ENCODE data around the gene RGS7. TPM values are rescaled to one million over a fixed set of nuclear protein-coding genes. Genes with fewer than 3 reads are reported as not detected.
A peak's percentile ranks its signal among the peaks of the same experiment; 100 is the strongest.

The RGS7 gene
- total RNA-seq, 1 donor from 2014 or later: not detected

DNA sequence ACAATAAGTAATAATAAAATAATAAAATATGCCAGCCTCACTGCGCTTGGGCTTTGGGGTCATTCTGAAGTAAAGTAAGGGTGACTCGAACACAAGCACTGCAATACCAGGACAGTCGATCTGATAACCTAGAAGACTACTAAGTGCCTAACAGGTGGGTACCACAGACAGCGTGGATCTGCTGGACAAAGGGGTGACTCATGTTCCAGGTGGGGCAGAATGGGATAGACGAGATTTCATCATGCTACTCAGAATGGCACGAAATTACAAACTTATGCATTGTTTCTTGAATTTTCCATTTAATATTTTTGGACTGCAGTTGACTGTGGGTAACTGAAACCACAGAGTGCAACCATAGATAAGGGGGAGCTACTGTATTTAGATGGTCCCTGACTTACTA, 523.9 kb downstream of the RGS7 start:
- no peak for DNase-seq (ENCODE audit: low spot score)

DNA sequence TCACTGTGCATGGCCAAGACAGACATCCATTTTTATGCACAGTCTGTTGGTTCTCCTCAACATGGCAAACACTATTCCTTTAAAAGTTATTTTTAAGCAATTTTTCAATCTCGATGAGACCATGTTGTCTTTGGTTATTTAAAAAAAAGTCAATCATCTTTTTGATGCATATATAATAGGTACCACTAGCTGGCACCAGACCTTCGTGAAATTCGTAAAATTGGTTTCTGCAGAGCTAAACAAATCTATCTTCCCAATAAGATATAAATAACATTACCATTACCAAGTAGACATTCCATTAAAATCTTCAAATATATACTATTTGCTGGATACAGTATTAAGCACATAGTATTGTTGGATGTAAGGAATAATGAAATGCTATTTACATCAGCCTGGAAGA, 525.1 kb downstream of the RGS7 start:
- no peak for DNase-seq (ENCODE audit: low spot score)

- peak; percentile 8 for DNase-seq (ENCODE audit: low spot score)
Observed at GRCh38 chr1:240831191-240831631, 525.8 kb downstream of the RGS7 start.

DNA sequence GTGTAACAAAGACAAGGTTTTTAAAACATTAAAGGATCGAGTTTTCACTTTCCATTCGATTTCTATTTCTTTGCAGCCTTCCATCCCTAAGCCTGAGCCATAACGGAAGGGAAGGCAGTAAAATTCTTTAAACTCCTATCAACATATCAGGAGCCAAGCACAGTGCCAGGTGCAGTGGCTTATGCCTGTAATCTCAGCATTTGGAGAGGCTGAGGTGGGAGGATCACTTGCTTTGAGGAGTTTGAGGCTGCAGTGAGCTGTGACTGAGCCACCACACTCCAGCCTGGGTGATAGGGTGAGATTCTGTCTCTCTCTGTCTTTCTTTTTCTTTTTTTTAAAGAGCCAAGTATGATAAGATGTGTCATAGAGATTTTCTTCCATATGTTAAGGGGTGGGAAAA, 527.5 kb downstream of the RGS7 start:
- DNase-seq (ENCODE audit: low spot score): no peak

DNA sequence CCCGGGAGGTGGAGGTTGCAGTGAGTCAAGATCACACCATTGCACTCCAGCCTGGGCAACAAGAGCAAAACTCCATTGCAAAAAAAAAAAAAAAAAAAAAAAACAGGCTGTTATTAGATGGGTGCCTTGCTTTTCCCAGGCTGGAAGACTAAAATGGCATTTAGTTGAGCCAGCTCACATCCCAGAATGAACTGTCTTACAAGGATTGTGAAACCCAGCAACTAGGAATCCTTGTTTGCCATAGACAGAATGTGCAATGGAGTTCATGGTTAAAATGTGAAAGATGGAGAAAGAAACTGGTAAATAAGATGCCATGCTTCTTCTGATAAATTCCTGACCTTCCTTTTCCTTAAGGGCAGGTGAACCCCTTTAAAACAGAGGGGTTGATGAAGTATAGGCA, 529.2 kb downstream of the RGS7 start:
- no peak for DNase-seq (ENCODE audit: low spot score)

DNA sequence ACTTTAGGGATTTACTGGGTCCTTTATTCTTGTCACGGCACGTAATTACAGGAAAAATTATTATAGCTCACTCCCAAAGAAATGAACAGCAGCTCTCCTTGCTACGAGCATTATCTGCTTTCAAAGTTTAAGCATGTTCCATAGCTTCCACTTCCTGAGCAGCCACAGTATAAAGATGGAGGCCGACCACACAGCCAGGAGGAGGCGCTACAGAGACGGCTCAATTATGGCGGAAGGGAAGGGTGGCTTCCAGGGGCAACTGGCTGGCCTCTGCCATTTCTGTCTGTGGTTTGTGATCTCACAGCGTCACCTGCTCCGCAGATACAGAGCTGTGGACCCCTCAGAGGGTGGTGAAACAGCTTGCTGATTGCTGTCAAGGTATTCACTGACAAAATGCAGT, 532.8 kb downstream of the RGS7 start:
- DNase-seq (ENCODE audit: low spot score): no peak

DNA sequence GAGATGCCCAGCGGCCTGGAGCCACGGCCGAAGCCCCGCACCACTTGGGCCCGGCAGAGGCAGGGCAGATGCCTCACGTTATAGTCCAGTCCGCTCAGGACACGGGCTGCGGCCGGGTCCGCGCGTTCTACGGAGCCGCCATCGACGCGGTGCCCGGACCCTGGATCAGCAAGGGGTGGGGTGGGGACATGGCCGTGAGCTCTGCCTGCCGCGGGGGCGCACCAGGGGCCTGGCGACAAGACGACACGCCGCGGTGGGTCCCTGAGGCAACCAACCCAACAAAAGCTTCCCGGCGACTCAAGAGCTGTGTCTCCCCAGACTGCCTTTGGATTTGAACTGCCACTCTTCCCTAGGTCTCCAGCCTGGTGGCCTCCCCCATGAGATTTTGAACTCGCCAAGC, 533.6 kb downstream of the RGS7 start:
- no peak for DNase-seq (ENCODE audit: low spot score)

DNA sequence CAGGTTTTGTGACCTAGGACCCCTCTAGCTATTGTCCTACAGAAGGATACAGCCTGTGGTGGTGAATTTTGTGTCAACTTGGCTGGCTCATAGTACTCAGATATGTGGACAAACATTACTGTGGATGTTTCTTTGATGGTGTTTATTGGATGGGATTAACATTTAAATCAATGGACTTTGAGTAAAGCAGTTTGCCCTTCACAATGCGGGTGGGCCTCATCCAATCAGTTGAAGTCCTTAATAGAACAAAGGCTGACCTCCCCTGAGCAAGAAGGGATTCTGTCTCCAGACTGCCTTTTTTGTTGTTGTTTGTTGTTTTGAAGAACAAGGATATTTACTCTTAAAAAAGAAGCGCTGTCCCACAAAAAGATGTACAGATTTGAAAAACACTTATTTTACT, 535.1 kb downstream of the RGS7 start:
- DNase-seq (ENCODE audit: low spot score): no peak

DNA sequence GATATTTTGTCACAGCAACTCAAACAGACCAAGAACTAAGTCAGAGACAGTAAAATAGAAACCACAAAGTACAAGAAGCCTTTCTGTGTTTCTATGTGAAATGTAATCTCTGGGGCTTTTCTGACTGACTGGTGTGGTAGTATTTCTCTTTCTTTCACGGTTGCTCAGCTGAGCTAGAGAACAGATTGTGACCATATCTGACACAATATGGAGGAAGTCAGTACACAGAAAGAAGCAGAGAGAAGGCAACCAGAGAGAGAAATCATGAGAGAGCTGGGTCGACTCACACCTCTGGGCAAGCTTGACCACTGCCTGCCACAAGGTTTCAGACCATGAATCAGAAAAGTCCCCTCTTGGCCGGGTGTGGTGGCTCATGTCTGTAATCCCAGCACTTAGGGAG, 536.2 kb downstream of the RGS7 start:
- no peak for DNase-seq (ENCODE audit: low spot score)

- no peak for DNase-seq (ENCODE audit: low spot score)
Observed at GRCh38 chr1:240816472-240816871, 540.5 kb downstream of the RGS7 start.

DNA sequence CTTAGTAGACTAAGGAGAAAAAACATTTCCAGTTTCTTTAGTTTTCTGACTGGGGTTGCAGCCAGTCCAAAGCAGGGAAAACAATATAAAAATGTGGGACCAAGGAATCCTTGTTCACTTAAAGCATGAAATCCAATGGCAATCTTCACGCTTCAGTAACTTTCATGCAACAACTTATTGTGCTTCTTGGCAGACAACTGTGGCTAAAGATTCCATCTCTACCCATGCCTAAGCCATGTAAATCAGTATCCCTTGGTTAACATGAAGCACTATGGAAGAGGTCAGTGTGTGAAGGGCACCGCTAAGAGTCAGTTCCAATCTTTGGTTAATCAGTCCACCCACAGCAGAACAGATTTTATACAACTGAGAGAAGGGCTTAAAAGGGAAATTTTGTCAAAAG, 543.3 kb downstream of the RGS7 start:
- no peak for DNase-seq (ENCODE audit: low spot score)

DNA sequence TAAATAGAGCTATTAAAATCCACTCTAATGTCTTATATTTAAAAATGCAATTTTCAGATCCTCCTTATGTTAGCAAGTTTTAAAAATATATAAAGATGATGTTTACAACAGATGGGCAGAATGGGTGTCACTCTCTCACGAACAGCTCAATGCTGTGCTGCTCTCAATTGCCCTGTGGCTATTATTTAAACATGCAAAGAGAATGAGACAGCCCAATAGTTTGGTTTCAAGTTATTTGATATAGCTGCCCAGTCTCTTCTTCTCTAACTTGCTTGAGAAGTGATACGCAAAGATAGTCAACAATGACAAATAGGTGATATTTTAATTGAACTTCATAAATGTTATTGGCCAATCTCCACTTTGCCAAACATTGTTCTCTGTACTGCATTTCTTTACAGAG, 545.7 kb downstream of the RGS7 start:
- DNase-seq (ENCODE audit: low spot score): no peak

DNA sequence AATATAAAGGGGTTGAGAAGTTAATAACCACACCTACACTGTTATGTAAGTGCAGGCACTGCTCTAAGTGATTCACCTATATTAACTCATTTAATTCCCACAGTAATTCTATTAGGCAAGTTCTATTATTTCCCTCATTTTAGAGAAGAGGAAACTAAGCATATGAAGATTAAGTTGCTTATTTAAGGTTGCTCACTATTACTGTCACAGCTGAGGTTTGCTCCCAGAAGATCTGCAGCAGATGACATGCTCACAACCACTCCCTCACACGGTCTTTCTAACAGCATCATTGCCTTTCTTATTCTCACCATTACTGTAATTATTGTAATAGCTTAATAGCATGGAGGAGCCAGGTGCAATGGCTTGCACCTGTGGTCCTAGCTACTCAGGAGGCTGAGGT, 548.6 kb downstream of the RGS7 start:
- no peak for DNase-seq (ENCODE audit: low spot score)

GRCh38 chr1:240806200-240806745, 550.7 kb downstream of the RGS7 start:
- DNase-seq (ENCODE audit: low spot score): no peak

DNA sequence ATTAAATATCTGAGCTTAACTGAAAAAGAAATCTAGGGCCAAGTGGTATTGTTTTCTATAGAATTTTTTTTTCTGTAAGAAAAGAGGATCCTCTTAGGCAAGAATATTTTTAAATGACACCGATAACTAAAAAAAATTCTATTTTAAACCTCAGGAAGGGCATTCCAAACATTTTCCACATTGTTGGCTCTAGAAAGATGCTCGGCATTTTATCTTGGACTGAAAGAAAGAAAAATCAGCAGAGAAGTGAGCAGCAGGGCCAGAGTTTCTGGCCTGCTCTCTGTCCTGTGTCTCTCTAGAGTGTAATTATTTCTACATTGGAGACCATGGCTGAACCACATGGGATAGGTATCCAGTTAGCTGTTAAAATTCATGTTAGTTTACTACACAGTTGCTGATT, 552.5 kb downstream of the RGS7 start:
- peak; percentile 6 for DNase-seq (ENCODE audit: low spot score)

DNA sequence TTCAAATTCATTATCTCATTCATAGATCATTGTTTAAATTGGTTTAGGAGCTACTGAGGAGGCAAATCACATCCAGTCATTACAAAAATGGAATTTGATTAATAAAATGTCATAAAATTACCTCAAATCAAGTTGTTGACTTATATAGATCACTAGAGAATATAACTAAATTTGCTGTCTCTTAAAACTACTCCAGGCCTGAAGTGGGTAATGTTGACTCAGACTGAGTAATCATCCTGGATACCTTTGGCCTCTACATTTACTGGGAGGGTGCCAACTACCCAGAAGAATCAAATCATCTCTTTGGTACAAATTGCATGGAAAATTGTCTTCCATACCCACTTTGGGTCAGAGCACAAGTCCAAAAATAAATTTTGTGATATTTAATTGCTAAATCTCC, 553.9 kb downstream of the RGS7 start:
- DNase-seq (ENCODE audit: low spot score): no peak

DNA sequence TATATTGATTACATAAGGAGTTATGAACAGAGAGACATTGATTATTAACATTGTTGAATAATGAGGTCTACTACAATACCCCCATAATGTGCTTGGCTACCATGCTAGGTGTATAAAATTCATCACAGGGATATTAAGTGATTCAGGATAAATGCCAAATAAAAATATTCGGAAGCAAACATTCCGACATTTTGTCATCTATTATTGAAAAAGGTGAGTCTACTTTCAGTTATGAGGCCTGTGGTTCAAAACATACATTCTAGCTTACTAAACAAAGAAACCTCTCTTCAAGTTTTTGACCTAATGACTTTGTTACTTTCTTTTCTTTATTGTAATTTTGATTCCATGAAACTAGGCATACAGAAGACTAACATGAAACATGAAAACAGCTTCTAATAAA, 554.7 kb downstream of the RGS7 start:
- DNase-seq (ENCODE audit: low spot score): no peak

DNA sequence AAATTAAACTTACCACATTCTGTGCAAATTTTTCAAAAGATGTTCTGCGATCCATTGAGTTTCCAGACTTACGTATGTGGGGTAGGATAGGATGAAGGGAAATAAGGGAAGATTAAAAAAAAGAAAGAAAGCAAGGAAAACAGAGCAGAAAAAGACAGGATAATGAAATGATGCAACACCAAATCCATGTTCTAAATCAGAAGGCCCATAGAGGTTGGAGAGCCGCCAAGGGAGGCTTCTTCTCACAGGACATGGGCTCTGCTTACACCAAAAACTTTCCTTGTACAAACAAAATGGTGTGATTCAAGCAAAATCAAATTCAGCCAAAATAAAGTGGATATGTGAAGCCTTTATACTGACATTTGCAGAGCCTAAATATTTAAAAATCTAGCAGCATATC, 555.6 kb downstream of the RGS7 start:
- DNase-seq (ENCODE audit: low spot score): peak; percentile 9

DNA sequence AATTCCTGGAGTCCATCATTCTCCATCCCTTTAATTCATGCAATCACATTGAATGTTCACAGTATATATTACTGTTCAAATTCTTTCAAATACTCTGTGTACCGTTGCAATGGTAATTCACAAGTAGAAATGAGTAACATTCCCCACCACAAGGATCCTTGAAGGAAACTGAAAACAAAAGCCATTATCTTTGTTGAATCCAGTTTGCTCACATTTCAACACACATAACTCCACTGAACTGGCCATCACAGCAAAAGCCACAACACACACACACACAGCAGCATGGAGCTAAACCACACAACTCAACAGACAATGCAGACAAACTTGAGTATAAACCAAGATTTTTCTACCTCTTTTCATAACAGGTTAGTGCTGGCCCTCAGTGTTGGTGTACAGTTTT, 556.7 kb downstream of the RGS7 start:
- DNase-seq (ENCODE audit: low spot score): no peak

- DNase-seq (ENCODE audit: low spot score): no peak
Observed at GRCh38 chr1:240797050-240797449, 560.0 kb downstream of the RGS7 start.

DNA sequence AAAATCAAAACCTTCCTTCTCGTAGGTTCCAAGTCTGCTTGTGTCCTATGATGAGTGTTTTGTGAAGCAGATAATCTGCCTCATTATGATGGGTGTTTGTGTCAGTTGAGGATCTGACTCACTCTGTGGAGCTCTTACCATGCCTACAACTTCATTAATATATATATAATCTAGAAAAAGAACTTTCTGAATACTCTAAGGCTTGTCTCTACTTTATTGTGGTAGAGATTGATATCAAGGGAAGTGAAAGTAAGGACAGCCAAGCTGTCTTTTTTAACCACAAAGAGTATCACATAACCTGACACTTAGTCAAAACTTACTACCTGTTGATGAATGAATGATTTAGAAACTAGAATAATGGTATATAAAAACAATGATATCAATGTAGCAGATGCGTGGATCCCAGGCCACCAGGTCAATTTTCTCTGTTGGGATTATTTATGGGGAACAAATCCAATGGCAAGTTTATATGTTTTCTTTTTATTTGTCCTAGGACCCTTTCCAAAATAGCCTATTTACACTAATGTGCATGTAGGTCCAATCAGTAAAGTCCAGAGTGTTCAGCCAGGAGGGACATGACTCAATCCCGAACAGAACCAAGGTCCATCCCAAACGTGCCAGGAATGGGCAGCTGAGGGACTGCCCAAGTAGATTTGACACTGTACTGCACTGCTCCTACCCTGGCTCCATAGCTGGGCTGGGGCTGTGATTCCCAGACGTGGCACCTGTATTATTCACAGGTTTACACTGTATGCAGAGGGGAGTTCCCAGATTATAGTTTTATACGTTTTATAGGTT, 562.8 kb downstream of the RGS7 start:
- no peak for DNase-seq (ENCODE audit: low spot score)

DNA sequence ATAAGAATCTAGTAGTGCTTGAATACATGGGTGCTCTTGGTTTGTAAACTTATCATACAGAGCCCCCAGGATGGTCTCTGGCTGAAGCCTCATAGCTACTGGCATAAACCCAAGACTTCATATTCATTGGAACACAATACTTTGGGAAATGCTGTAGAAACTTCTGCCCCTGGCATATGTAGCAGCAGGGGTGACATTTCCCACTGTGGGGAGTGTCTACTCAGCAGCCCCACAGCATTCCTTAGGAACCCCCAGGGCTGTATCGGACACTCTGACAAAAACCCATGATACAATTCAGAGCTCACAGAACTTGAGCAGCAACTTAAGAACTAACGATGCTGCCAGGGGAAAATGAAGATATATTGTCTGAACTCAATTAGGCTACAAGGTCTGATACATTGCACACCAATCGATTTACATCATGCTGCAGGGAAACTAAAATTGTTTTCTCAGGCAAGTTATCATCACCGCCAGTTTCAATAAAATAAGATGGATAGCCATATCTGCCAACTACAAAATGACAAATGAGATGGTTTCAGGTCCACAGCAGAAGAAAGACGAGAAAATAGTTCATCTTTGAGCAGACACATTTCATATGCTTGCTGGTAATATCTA, 564.0 kb downstream of the RGS7 start:
- no peak for DNase-seq (ENCODE audit: low spot score)

- DNase-seq (ENCODE audit: low spot score): no peak
Observed at GRCh38 chr1:240790856-240791255, 566.1 kb downstream of the RGS7 start.
